A673 (cell line): Measurements from ENCODE around the gene ANKRD53.

Experiments used
- EZH2 ChIP-seq: fragments of 200-600 bp; sonication (generic); IDR thresholded peaks from 2 replicates; pipeline ENCODE4 v1.6.1; 2017; ENCODE audit warnings: borderline replicate concordance, low read depth, mild to moderate bottlenecking, mixed read lengths, antibody characterized with exemption, low read length; ENCODE audit not compliant: poor library complexity, severe bottlenecking
- TF ChIP-seq, protein P1 (sequence below): fragments of 300-800, 200-600 bp; sonication (generic); conservative IDR thresholded peaks from 2 replicates; pipeline ENCODE4 v1.5.1; 2017; ENCODE audit warnings: low read depth, mild to moderate bottlenecking, antibody characterized with exemption, low read length, moderate library complexity, mixed read lengths

GRCh38 chr2:70995426-70995729, 16.9 kb downstream of the ANKRD53 start:
- TF ChIP-seq, protein P1, sequence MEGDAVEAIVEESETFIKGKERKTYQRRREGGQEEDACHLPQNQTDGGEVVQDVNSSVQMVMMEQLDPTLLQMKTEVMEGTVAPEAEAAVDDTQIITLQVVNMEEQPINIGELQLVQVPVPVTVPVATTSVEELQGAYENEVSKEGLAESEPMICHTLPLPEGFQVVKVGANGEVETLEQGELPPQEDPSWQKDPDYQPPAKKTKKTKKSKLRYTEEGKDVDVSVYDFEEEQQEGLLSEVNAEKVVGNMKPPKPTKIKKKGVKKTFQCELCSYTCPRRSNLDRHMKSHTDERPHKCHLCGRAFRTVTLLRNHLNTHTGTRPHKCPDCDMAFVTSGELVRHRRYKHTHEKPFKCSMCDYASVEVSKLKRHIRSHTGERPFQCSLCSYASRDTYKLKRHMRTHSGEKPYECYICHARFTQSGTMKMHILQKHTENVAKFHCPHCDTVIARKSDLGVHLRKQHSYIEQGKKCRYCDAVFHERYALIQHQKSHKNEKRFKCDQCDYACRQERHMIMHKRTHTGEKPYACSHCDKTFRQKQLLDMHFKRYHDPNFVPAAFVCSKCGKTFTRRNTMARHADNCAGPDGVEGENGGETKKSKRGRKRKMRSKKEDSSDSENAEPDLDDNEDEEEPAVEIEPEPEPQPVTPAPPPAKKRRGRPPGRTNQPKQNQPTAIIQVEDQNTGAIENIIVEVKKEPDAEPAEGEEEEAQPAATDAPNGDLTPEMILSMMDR = peak; percentile 49
- no peak for TF ChIP-seq EZH2
